Left lung (tissue), 10 donors: ENCODE measurements around the gene C1QL1. TPM values are rescaled to one million over a fixed set of nuclear protein-coding genes. Genes with fewer than 3 reads are reported as not detected.

Experiments used
- ATAC-seq: fragments of 200-7000 bp; cut with Tn5 transposase; one replicate; pipeline ENCODE4 v1.9.1; 2020; ENCODE audit warnings: moderate library complexity
- DNase-seq, 4 donors: peaks; one replicate each; pipeline ENCODE4 v3.0.0-alpha.2; 2013 to 2020
- H3K27ac ChIP-seq, 2 donors: fragments of 200-600 bp; sonication (generic) in 1 of 2; one replicate each; pipeline versions ENCODE4 v1.5.0 to v1.8.0; 2020 to 2021
- H3K27me3 ChIP-seq, 2 donors: fragments of 200-600 bp; sonication (generic) in 1 of 2; one replicate each; pipeline versions ENCODE4 v1.5.0 to v1.8.0; 2020 to 2021
- H3K36me3 ChIP-seq, 2 donors: fragments of 200-600 bp; sonication (generic) in 1 of 2; one replicate each; pipeline versions ENCODE4 v1.5.0 to v1.8.0; 2020 to 2021
- H3K4me1 ChIP-seq, 2 donors: fragments of 200-600 bp; one replicate each; pipeline ENCODE4 v1.8.0; 2021
- H3K4me3 ChIP-seq, 2 donors: fragments of 200-600 bp; sonication (generic) in 1 of 2; one replicate each; pipeline versions ENCODE4 v1.5.0 to v1.8.0; 2020 to 2021; ENCODE audit warnings: mild to moderate bottlenecking in 1 of 2
- H3K9me3 ChIP-seq, 2 donors: fragments of 200-600 bp; sonication (generic) in 1 of 2; one replicate each; pipeline versions ENCODE4 v1.5.0 to v1.8.0; 2020 to 2021
- intact Hi-C, 2 donors: fragments of 100-400 bp; cut with DNase I; formaldehyde crosslinking; loops; one replicate each; pipeline versions ENCODE4 v1.11.2 to v1.14.2; 2022
- polyA plus RNA-seq, 6 donors: library from polyadenylated mRNA; unstranded; fragments of 120-200 nt; gene quantifications; one replicate each; pipeline ENCODE4 v1.2.1, GENCODE V29; 2013; ENCODE audit not compliant: insufficient read length in 6 of 6
- total RNA-seq, 2 donors: library from RNA; stranded (reverse); fragmentation: NEBNext Ultra II Directional; extraction: Animal tissue kit (Norgen Biotek cat#: 25700); gene quantifications; one replicate each; pipeline ENCODE4 v1.2.1, GENCODE V29; 2021
- TF ChIP-seq, protein P1 (sequence below), 2 donors: fragments of 200-600 bp; sonication (generic) in 1 of 2; IDR thresholded peaks; one replicate each; pipeline versions ENCODE4 v1.5.0 to v1.8.0; 2021; ENCODE audit warnings: antibody characterized with exemption in 2 of 2
- donor health status: DM: no; HTN: yes; CAD: no.
- donor health status: DM: no; HTN: no; CAD: no.

Gene C1QL1
- total and polyA plus RNA-seq, 8 donors, result 0.70 to 2.9 (median 2.2) TPM; not detected in 1

- Histone ChIP-seq H3K4me3 (no peak overlapping the region), H3K27me3 (peaks cover 0 to 55% of the 10 kb centered on the region in 2 donors), H3K4me1 (peaks cover 3 to 20% of the 10 kb centered on the region in 2 donors), H3K9me3 (no peaks in the 10 kb centered on the region), H3K36me3 (no peaks in the 10 kb centered on the region), H3K27ac (no peak overlapping the region)
- intact Hi-C loops, result loop anchor here (10.0 kb wide), 2 partner anchors 97 to 207 kb away; no protein-coding TSS in a partner anchor
- no peak for ATAC-seq
- peak in 2 of 4 donors; percentile 18 to 39 for DNase-seq
- TF ChIP-seq, protein P1, sequence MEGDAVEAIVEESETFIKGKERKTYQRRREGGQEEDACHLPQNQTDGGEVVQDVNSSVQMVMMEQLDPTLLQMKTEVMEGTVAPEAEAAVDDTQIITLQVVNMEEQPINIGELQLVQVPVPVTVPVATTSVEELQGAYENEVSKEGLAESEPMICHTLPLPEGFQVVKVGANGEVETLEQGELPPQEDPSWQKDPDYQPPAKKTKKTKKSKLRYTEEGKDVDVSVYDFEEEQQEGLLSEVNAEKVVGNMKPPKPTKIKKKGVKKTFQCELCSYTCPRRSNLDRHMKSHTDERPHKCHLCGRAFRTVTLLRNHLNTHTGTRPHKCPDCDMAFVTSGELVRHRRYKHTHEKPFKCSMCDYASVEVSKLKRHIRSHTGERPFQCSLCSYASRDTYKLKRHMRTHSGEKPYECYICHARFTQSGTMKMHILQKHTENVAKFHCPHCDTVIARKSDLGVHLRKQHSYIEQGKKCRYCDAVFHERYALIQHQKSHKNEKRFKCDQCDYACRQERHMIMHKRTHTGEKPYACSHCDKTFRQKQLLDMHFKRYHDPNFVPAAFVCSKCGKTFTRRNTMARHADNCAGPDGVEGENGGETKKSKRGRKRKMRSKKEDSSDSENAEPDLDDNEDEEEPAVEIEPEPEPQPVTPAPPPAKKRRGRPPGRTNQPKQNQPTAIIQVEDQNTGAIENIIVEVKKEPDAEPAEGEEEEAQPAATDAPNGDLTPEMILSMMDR (IDR thresholded peaks at IDR 0.05), result no peak
Measured at GRCh38 chr17:44917456-44917855, 50.6 kb downstream of the C1QL1 start.

DNA sequence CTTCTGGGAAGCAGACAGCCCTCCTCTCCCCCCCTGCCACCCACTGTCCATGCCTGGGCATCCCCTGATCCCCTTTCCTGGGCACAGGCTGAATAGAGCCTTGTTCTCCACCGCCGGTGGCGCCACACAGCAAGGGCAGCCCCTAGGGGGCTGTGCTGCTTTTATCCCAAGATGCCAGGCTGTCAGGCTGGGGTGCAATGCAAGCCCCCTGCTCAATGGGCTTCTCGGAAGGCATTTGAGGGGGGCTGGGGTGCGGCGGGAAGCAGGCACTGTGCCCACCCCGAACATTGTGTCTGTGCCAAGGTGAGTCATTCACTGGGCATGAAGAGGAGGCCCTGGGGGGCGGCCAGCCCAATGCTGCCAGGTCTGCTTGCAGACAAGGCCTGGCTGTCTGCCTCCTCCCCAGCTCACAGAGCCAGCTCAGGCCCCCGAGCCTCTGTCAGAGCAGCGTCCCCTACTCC, 51.3 kb downstream of the C1QL1 start:
- Histone ChIP-seq H3K36me3 (no peaks in the 10 kb centered on the region), H3K9me3 (no peaks in the 10 kb centered on the region), H3K27me3 (peaks cover 0 to 55% of the 10 kb centered on the region in 2 donors), H3K27ac (no peak overlapping the region), H3K4me3 (no peak overlapping the region), H3K4me1 (peaks cover 3 to 20% of the 10 kb centered on the region in 2 donors)
- peak in 1 of 4 donors; percentile 80 for DNase-seq
- intact Hi-C loops, result loop anchor here (10.0 kb wide), 2 partner anchors 98 to 208 kb away; no protein-coding TSS in a partner anchor
- TF ChIP-seq, protein P1 (IDR thresholded peaks at IDR 0.05), result no peak
- ATAC-seq, result no peak

GRCh38 chr17:44915862-44916780, 52.0 kb downstream of the C1QL1 start:
- ATAC-seq (no peak), DNase-seq (peak in 1 of 4 donors; percentile 33)
- peaks cover 8 to 26% of the 10 kb centered on the region in 2 donors for H3K4me1 ChIP-seq
- no peak overlapping the region for H3K27ac ChIP-seq
- H3K9me3 ChIP-seq, result no peaks in the 10 kb centered on the region
- peaks cover 0 to 55% of the 10 kb centered on the region in 2 donors for H3K27me3 ChIP-seq
- no peak overlapping the region for H3K4me3 ChIP-seq
- intact Hi-C loops, result loop anchor here (10.0 kb wide), 2 partner anchors 99 to 209 kb away; no protein-coding TSS in a partner anchor
- H3K36me3 ChIP-seq, result no peaks in the 10 kb centered on the region
- TF ChIP-seq, protein P1 (IDR thresholded peaks at IDR 0.05), result no peak

GRCh38 chr17:44915321-44915726, 52.8 kb downstream of the C1QL1 start, which contains the start of gene GFAP:
Gene GFAP, minus strand, starts transcription at chr17:44915500. Its CDS starts 14 bp downstream, at chr17:44915486.
- Histone ChIP-seq H3K27ac (no peak within 1 kb of the TSS), H3K36me3 (no peaks in the 10 kb centered on the region), H3K4me1 (peaks cover 8 to 28% of the 10 kb centered on the region in 2 donors), H3K27me3 (peaks cover 0 to 53% of the 10 kb centered on the region in 2 donors), H3K4me3 (no peak within 1 kb of the TSS), H3K9me3 (no peaks in the 10 kb centered on the region)
- TF ChIP-seq, protein P1 (IDR thresholded peaks at IDR 0.05), result no peak
- peak in 1 of 4 donors; percentile 63 for DNase-seq
- no peak for ATAC-seq
- intact Hi-C loops, result loop anchor here (10.0 kb wide), 2 partner anchors 99 to 209 kb away; no protein-coding TSS in a partner anchor
